ENCODE data around the gene COL20A1.
"Not testable (repeated sequence)": the region's sequence is repeated elsewhere in the genome, so short reads cannot be mapped to it uniquely, and the experiment has no call there.

The COL20A1 gene

GRCh38 chr20:63292904-63293303, at the start of gene COL20A1:
Gene COL20A1, plus strand, starts transcription at chr20:63293186. Its CDS starts 1,922 bp downstream, at chr20:63295108.
- DNase-seq (ENCODE audit: low read depth in 2 of 2) = no peak

- no peak for DNase-seq (ENCODE audit: low read depth in 2 of 2)
These were observed 49.3 kb upstream of the COL20A1 start for GRCh38 chr20:63243604-63244247.

- DNase-seq (ENCODE audit: low read depth in 2 of 2) = no peak
These were observed 48.5 kb upstream of the COL20A1 start for GRCh38 chr20:63244468-63244867.

- no peak for DNase-seq (ENCODE audit: low read depth in 2 of 2)
These were observed 46.3 kb upstream of the COL20A1 start for GRCh38 chr20:63246490-63247288.

GRCh38 chr20:63247671-63248228, 45.2 kb upstream of the COL20A1 start:
- no peak for DNase-seq (ENCODE audit: low read depth in 2 of 2)

- no peak for DNase-seq (ENCODE audit: low read depth in 2 of 2)
These were observed 44.0 kb upstream of the COL20A1 start for GRCh38 chr20:63248835-63249591.

- no peak for DNase-seq (ENCODE audit: low read depth in 2 of 2)
These were observed 43.1 kb upstream of the COL20A1 start for GRCh38 chr20:63249891-63250290.

GRCh38 chr20:63251350-63251749, 41.6 kb upstream of the COL20A1 start:
- DNase-seq (ENCODE audit: low read depth in 2 of 2) = not testable (repeated sequence)

GRCh38 chr20:63252284-63252711, 40.7 kb upstream of the COL20A1 start:
- DNase-seq (ENCODE audit: low read depth in 2 of 2) = no peak

GRCh38 chr20:63253065-63253437, 39.9 kb upstream of the COL20A1 start:
- DNase-seq (ENCODE audit: low read depth in 2 of 2) = no peak

GRCh38 chr20:63253438-63254231, 39.4 kb upstream of the COL20A1 start:
- DNase-seq (ENCODE audit: low read depth in 2 of 2) = no peak

- no peak for DNase-seq (ENCODE audit: low read depth in 2 of 2)
These were observed 38.8 kb upstream of the COL20A1 start, which contains the start of gene NKAIN4 for GRCh38 chr20:63254232-63254605. Gene NKAIN4, minus strand, starts transcription at chr20:63254463. Its CDS starts 13 bp downstream, at chr20:63254450.

GRCh38 chr20:63254606-63255384, 38.2 kb upstream of the COL20A1 start:
- no peak for DNase-seq (ENCODE audit: low read depth in 2 of 2)

- no peak for DNase-seq (ENCODE audit: low read depth in 2 of 2)
These were observed 36.9 kb upstream of the COL20A1 start for GRCh38 chr20:63255931-63256704.

GRCh38 chr20:63256954-63257353, 36.0 kb upstream of the COL20A1 start:
- no peak for DNase-seq (ENCODE audit: low read depth in 2 of 2)

- DNase-seq (ENCODE audit: low read depth in 2 of 2) = no peak
These were observed 35.4 kb upstream of the COL20A1 start for GRCh38 chr20:63257629-63258028.

GRCh38 chr20:63258781-63259180, 34.2 kb upstream of the COL20A1 start:
- no peak for DNase-seq (ENCODE audit: low read depth in 2 of 2)

- no peak for DNase-seq (ENCODE audit: low read depth in 2 of 2)
These were observed 33.1 kb upstream of the COL20A1 start for GRCh38 chr20:63259734-63260460.

GRCh38 chr20:63260521-63260920, 32.5 kb upstream of the COL20A1 start:
- DNase-seq (ENCODE audit: low read depth in 2 of 2) = no peak
